ENCODE data around the gene SUPT20H.
A peak's percentile ranks its signal among the peaks of the same experiment; 100 is the strongest.

Gene SUPT20H

GRCh38 chr13:37058910-37059847 lies at the start of gene SUPT20H:
SUPT20H (minus strand) TSS chr13:37059688; CDS start chr13:37051490, 8,198 bp downstream.
- DNase-seq (ENCODE audit: low read depth): peak; percentile 95

- no peak for DNase-seq (ENCODE audit: low read depth)
Measured at GRCh38 chr13:37109051-37109678, 49.7 kb upstream of the SUPT20H start.

GRCh38 chr13:37107868-37108267 lies 48.4 kb upstream of the SUPT20H start:
- DNase-seq (ENCODE audit: low read depth): no peak

GRCh38 chr13:37107456-37107855 lies 48.0 kb upstream of the SUPT20H start:
- no peak for DNase-seq (ENCODE audit: low read depth)

- DNase-seq (ENCODE audit: low read depth): no peak
Measured at GRCh38 chr13:37106642-37107041, 47.2 kb upstream of the SUPT20H start.

- no peak for DNase-seq (ENCODE audit: low read depth)
Measured at GRCh38 chr13:37105251-37105714, 45.8 kb upstream of the SUPT20H start, which contains the start of gene CSNK1A1L. CSNK1A1L (minus strand) TSS chr13:37105664; CDS start chr13:37105256, 408 bp downstream.

- no peak for DNase-seq (ENCODE audit: low read depth)
Measured at GRCh38 chr13:37102896-37103295, 43.4 kb upstream of the SUPT20H start.

GRCh38 chr13:37101201-37101600 lies 41.7 kb upstream of the SUPT20H start:
- DNase-seq (ENCODE audit: low read depth): no peak

- DNase-seq (ENCODE audit: low read depth): no peak
Measured at GRCh38 chr13:37100731-37101130, 41.2 kb upstream of the SUPT20H start.

GRCh38 chr13:37097076-37097475 lies 37.6 kb upstream of the SUPT20H start:
- DNase-seq (ENCODE audit: low read depth): no peak

- no peak for DNase-seq (ENCODE audit: low read depth)
Measured at GRCh38 chr13:37094840-37095239, 35.4 kb upstream of the SUPT20H start.

- no peak for DNase-seq (ENCODE audit: low read depth)
Measured at GRCh38 chr13:37094099-37094498, 34.6 kb upstream of the SUPT20H start.

GRCh38 chr13:37091835-37092234 lies 32.3 kb upstream of the SUPT20H start:
- DNase-seq (ENCODE audit: low read depth): no peak

GRCh38 chr13:37090912-37091311 lies 31.4 kb upstream of the SUPT20H start:
- DNase-seq (ENCODE audit: low read depth): no peak

- no peak for DNase-seq (ENCODE audit: low read depth)
Measured at GRCh38 chr13:37089495-37089894, 30.0 kb upstream of the SUPT20H start.

- no peak for DNase-seq (ENCODE audit: low read depth)
Measured at GRCh38 chr13:37087486-37087885, 28.0 kb upstream of the SUPT20H start.

GRCh38 chr13:37085606-37086005 lies 26.1 kb upstream of the SUPT20H start:
- DNase-seq (ENCODE audit: low read depth): no peak

- no peak for DNase-seq (ENCODE audit: low read depth)
Measured at GRCh38 chr13:37076818-37077217, 17.3 kb upstream of the SUPT20H start.

GRCh38 chr13:37075164-37075563 lies 15.7 kb upstream of the SUPT20H start:
- DNase-seq (ENCODE audit: low read depth): no peak

GRCh38 chr13:37074703-37075102 lies 15.2 kb upstream of the SUPT20H start:
- DNase-seq (ENCODE audit: low read depth): no peak

- DNase-seq (ENCODE audit: low read depth): no peak
Measured at GRCh38 chr13:37072024-37072423, 12.5 kb upstream of the SUPT20H start.

- DNase-seq (ENCODE audit: low read depth): no peak
Measured at GRCh38 chr13:37070956-37071355, 11.5 kb upstream of the SUPT20H start.

GRCh38 chr13:37070145-37070695 lies 10.7 kb upstream of the SUPT20H start:
- DNase-seq (ENCODE audit: low read depth): no peak

All from activated T-cell treated with anti-CD3 and anti-CD28 coated beads for 48 hours (primary cell).